Measurements from ENCODE around the gene TSHZ2. TPM values are rescaled to one million over a fixed set of nuclear protein-coding genes. Genes with fewer than 3 reads are reported as not detected.

The TSHZ2 gene
- total RNA-seq, 1 donor: 3.6 TPM

DNA sequence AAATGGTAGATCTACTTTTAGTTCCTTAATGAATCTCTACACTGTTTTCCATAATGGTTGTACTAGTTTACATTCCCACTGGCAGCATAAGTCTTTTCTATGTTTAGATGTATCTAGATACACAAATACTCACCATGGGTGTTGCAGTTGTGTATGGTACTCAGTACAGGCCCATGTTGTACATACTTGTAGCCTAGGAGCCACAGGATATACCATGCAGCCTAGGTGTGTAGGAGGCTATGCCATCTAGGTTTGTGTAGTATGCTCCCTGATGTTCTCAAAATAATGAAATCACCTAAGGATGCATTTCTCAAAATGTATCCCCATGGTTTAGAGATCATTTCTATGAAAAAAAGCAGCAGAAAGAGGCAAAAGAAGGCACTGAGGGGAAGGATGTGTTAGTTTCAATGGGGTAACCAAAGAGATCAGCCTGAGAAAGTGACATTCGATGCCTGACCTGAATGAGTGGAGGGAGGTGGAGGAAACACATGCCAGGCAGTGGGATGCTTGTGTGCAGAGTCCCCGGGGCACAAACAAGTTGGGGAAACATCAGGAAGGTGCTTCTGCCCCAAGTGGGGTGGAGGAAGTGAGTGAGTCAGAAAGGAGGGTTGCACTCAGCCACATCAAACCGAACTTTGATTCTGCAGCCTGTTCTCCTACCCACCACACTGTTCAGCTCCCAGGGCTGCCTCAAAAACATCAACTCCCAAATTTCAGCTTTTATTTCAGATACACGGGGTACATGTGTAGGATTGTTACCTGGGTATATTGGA, 430.3 kb downstream of the TSHZ2 start:
- DNase-seq (ENCODE audit: insufficient read length, low spot score, missing footprints): no peak
- no peak overlapping the region for H2AFZ ChIP-seq (ENCODE audit: low read length)
- TF ChIP-seq, protein P1, sequence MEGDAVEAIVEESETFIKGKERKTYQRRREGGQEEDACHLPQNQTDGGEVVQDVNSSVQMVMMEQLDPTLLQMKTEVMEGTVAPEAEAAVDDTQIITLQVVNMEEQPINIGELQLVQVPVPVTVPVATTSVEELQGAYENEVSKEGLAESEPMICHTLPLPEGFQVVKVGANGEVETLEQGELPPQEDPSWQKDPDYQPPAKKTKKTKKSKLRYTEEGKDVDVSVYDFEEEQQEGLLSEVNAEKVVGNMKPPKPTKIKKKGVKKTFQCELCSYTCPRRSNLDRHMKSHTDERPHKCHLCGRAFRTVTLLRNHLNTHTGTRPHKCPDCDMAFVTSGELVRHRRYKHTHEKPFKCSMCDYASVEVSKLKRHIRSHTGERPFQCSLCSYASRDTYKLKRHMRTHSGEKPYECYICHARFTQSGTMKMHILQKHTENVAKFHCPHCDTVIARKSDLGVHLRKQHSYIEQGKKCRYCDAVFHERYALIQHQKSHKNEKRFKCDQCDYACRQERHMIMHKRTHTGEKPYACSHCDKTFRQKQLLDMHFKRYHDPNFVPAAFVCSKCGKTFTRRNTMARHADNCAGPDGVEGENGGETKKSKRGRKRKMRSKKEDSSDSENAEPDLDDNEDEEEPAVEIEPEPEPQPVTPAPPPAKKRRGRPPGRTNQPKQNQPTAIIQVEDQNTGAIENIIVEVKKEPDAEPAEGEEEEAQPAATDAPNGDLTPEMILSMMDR (IDR thresholded peaks at IDR 0.05; ENCODE audit: extremely low read depth, low read depth, low read length): no peak
- H4K20me1 ChIP-seq (ENCODE audit: insufficient read depth, low read length): no peaks in the 10 kb centered on the region
- no peaks in the 10 kb centered on the region for H3K4me1 ChIP-seq (ENCODE audit: insufficient read depth, low read length)
- no peak overlapping the region for H3K4me3 ChIP-seq (ENCODE audit: insufficient read depth, low read length)
- no peak overlapping the region for H3K27ac ChIP-seq (ENCODE audit: low read depth, low read length)
- no peaks in the 10 kb centered on the region for H3K9me3 ChIP-seq (ENCODE audit: low read depth, low read length)
- H3K4me2 ChIP-seq (ENCODE audit: insufficient read depth, low read length): no peak overlapping the region
- no peaks in the 10 kb centered on the region for H3K36me3 ChIP-seq (ENCODE audit: insufficient read depth, low read length)
- H3K79me2 ChIP-seq (ENCODE audit: insufficient read depth, low read length): no peaks in the 10 kb centered on the region
- H3K27me3 ChIP-seq (ENCODE audit: insufficient read depth, low read length): no peaks in the 10 kb centered on the region

DNA sequence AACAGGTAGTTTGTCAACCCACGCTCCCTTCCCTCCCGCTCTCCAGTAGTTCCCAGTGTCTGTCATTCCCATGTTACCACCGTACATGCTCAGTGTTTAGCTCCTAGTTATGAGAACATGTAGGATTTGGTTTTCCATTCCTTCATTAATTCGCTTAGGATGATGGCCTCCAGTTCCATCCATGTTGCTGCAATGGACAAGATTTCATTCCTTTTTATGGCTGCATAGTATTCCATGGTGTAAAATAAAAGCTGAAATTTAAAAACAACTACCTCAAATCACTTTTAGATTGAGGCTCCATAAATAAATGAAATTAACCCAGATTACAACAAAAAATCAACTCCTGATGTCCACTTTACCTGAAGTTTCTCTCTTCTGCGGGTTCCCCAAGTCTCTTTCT, 430.9 kb downstream of the TSHZ2 start:
- H3K27me3 ChIP-seq (ENCODE audit: insufficient read depth, low read length): no peaks in the 10 kb centered on the region
- no peaks in the 10 kb centered on the region for H4K20me1 ChIP-seq (ENCODE audit: insufficient read depth, low read length)
- no peak overlapping the region for H3K4me3 ChIP-seq (ENCODE audit: insufficient read depth, low read length)
- no peaks in the 10 kb centered on the region for H3K9me3 ChIP-seq (ENCODE audit: low read depth, low read length)
- TF ChIP-seq, protein P1 (IDR thresholded peaks at IDR 0.05; ENCODE audit: extremely low read depth, low read depth, low read length): no peak
- no peak for DNase-seq (ENCODE audit: insufficient read length, low spot score, missing footprints)
- no peak overlapping the region for H2AFZ ChIP-seq (ENCODE audit: low read length)
- no peak overlapping the region for H3K4me2 ChIP-seq (ENCODE audit: insufficient read depth, low read length)
- no peaks in the 10 kb centered on the region for H3K4me1 ChIP-seq (ENCODE audit: insufficient read depth, low read length)
- H3K36me3 ChIP-seq (ENCODE audit: insufficient read depth, low read length): no peaks in the 10 kb centered on the region
- H3K27ac ChIP-seq (ENCODE audit: low read depth, low read length): no peak overlapping the region
- no peaks in the 10 kb centered on the region for H3K79me2 ChIP-seq (ENCODE audit: insufficient read depth, low read length)

DNA sequence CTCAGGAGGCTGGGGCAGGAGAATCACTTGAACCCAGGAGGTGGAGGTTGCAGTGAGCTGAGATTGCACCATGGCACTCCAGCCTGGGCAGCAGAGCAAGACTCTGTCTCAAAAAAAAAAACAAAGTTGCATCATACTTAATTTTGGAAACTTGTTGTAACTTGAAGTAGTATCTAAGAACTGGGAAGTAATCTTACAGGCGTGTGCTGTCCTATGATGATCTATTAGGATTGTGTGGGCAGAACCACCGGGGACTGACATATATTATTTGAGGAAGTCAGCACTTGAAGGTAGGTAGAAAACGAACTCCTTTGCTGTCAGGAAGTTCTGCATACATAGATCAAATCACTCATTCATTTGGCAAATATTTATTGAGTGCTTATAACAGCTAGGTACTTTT, 433.0 kb downstream of the TSHZ2 start:
- Histone ChIP-seq H2AFZ (ENCODE audit: low read length) (no peak overlapping the region), H3K4me2 (ENCODE audit: insufficient read depth, low read length) (no peak overlapping the region), H3K79me2 (ENCODE audit: insufficient read depth, low read length) (no peaks in the 10 kb centered on the region), H3K4me3 (ENCODE audit: insufficient read depth, low read length) (no peak overlapping the region), H4K20me1 (ENCODE audit: insufficient read depth, low read length) (no peaks in the 10 kb centered on the region), H3K27me3 (ENCODE audit: insufficient read depth, low read length) (no peaks in the 10 kb centered on the region), H3K36me3 (ENCODE audit: insufficient read depth, low read length) (no peaks in the 10 kb centered on the region), H3K4me1 (ENCODE audit: insufficient read depth, low read length) (no peaks in the 10 kb centered on the region), H3K9me3 (ENCODE audit: low read depth, low read length) (no peaks in the 10 kb centered on the region), H3K27ac (ENCODE audit: low read depth, low read length) (no peak overlapping the region)
- TF ChIP-seq, protein P1 (IDR thresholded peaks at IDR 0.05; ENCODE audit: extremely low read depth, low read depth, low read length): no peak
- no peak for DNase-seq (ENCODE audit: insufficient read length, low spot score, missing footprints)

DNA sequence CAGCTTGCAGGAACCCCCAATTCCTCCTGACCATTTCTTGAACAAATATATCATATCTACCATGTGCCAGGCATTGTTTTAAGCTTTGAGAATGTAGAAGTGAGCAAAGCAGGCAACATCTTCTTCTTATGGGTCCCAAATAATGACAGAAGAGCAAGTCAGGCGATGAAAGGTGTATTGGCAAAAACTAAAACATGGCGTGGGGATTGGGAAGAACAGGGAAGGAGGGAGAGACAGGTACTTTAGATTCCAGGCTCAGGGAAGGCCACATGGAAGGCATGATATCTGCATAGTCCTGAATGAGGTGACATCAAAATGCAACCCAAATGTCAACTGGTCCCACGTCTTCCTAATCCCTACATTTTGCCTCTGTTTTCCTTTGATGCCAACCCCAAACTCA, 434.4 kb downstream of the TSHZ2 start:
- TF ChIP-seq, protein P1 (IDR thresholded peaks at IDR 0.05; ENCODE audit: extremely low read depth, low read depth, low read length): no peak
- Histone ChIP-seq H3K9me3 (ENCODE audit: low read depth, low read length) (no peaks in the 10 kb centered on the region), H3K79me2 (ENCODE audit: insufficient read depth, low read length) (no peaks in the 10 kb centered on the region), H3K27me3 (ENCODE audit: insufficient read depth, low read length) (no peaks in the 10 kb centered on the region), H3K4me1 (ENCODE audit: insufficient read depth, low read length) (no peaks in the 10 kb centered on the region), H2AFZ (ENCODE audit: low read length) (no peak overlapping the region), H3K27ac (ENCODE audit: low read depth, low read length) (no peak overlapping the region), H3K4me2 (ENCODE audit: insufficient read depth, low read length) (no peak overlapping the region), H3K36me3 (ENCODE audit: insufficient read depth, low read length) (no peaks in the 10 kb centered on the region), H3K4me3 (ENCODE audit: insufficient read depth, low read length) (no peak overlapping the region), H4K20me1 (ENCODE audit: insufficient read depth, low read length) (no peaks in the 10 kb centered on the region)
- DNase-seq (ENCODE audit: insufficient read length, low spot score, missing footprints): no peak
